ENCODE data around the gene LRMDA.

The LRMDA gene

GRCh38 chr10:75640803-75641202 lies 209.4 kb downstream of the LRMDA start:
- no peak for DNase-seq (ENCODE audit: extremely low read depth, low read depth)
- no peak for TF ChIP-seq CTCF (IDR thresholded peaks at IDR 0.05; ENCODE audit: low read depth, low read length)

GRCh38 chr10:75643405-75643804 lies 212.0 kb downstream of the LRMDA start:
- TF ChIP-seq CTCF (IDR thresholded peaks at IDR 0.05; ENCODE audit: low read depth, low read length), result no peak

GRCh38 chr10:75643944-75644692 lies 212.7 kb downstream of the LRMDA start:
- no peak for DNase-seq (ENCODE audit: extremely low read depth, low read depth)
- no peak for TF ChIP-seq CTCF (IDR thresholded peaks at IDR 0.05; ENCODE audit: low read depth, low read length)

More at GRCh38 chr10:75643405-75643804, 212.0 kb downstream of the LRMDA start:
- no peak for DNase-seq (ENCODE audit: extremely low read depth, low read depth)

GRCh38 chr10:75645704-75646103 lies 214.3 kb downstream of the LRMDA start:
- no peak for DNase-seq (ENCODE audit: extremely low read depth, low read depth)
- no peak for TF ChIP-seq CTCF (IDR thresholded peaks at IDR 0.05; ENCODE audit: low read depth, low read length)

- no peak for TF ChIP-seq CTCF (IDR thresholded peaks at IDR 0.05; ENCODE audit: low read depth, low read length)
- no peak for DNase-seq (ENCODE audit: extremely low read depth, low read depth)
Observed at GRCh38 chr10:75646218-75646915, 214.9 kb downstream of the LRMDA start.

- no peak for TF ChIP-seq CTCF (IDR thresholded peaks at IDR 0.05; ENCODE audit: low read depth, low read length)
- no peak for DNase-seq (ENCODE audit: extremely low read depth, low read depth)
Observed at GRCh38 chr10:75646916-75647315, 215.5 kb downstream of the LRMDA start.

- DNase-seq (ENCODE audit: extremely low read depth, low read depth), result no peak
- TF ChIP-seq CTCF (IDR thresholded peaks at IDR 0.05; ENCODE audit: low read depth, low read length), result no peak
Observed at GRCh38 chr10:75647675-75648074, 216.3 kb downstream of the LRMDA start.

Data from AG09319 (cell line).